GM23248 (cell line): ENCODE data around the gene GRK6. TPM values are rescaled to one million over a fixed set of nuclear protein-coding genes. Genes with fewer than 3 reads are reported as not detected.
A peak's percentile ranks its signal among the peaks of the same experiment; 100 is the strongest.

ENCODE experiments used
- DNase-seq: peaks from one replicate; pipeline ENCODE4 v3.0.0-alpha.2; 2015
- H2AFZ ChIP-seq: fragments of 200-600 bp; sonication (generic); 2 replicates; pipeline ENCODE4 v1.6.1; 2016; ENCODE audit warnings: antibody characterized with exemption
- H3F3A ChIP-seq: fragments of 200-600 bp; sonication (generic); 2 replicates; pipeline ENCODE4 v1.6.1; 2016; ENCODE audit warnings: mild to moderate bottlenecking, antibody characterized with exemption, mixed run types; ENCODE audit not compliant: insufficient read depth
- H3K27ac ChIP-seq: fragments of 200-600 bp; sonication (generic); 2 replicates; pipeline ENCODE4 v1.5.1; 2016; ENCODE audit warnings: mild to moderate bottlenecking
- H3K27me3 ChIP-seq: fragments of 200-600 bp; sonication (generic); replicated peaks from 2 replicates; pipeline ENCODE4 v1.6.1; 2016; ENCODE audit warnings: mild to moderate bottlenecking; ENCODE audit not compliant: insufficient read depth
- H3K36me3 ChIP-seq: fragments of 200-600 bp; sonication (generic); 2 replicates; pipeline ENCODE4 v1.6.1; 2016; ENCODE audit warnings: low read depth, mild to moderate bottlenecking
- H3K4me1 ChIP-seq: fragments of 200-600 bp; sonication (generic); 2 replicates; pipeline ENCODE4 v1.6.1; 2016; ENCODE audit warnings: mild to moderate bottlenecking; ENCODE audit not compliant: insufficient read depth
- H3K4me2 ChIP-seq: fragments of 200-600 bp; sonication (generic); one replicate; pipeline ENCODE4 v1.6.1; 2016; ENCODE audit warnings: mild to moderate bottlenecking; ENCODE audit not compliant: unreplicated experiment
- H3K4me3 ChIP-seq: fragments of 200-600 bp; sonication (generic); 2 replicates; pipeline ENCODE4 v1.5.1; 2016; ENCODE audit warnings: mild to moderate bottlenecking
- H3K79me2 ChIP-seq: fragments of 200-600 bp; sonication (generic); 2 replicates; pipeline ENCODE4 v1.6.1; 2016; ENCODE audit warnings: mild to moderate bottlenecking; ENCODE audit not compliant: insufficient read depth
- H3K9ac ChIP-seq: fragments of 200-600 bp; sonication (generic); 2 replicates; pipeline ENCODE4 v1.6.1; 2016; ENCODE audit warnings: mild to moderate bottlenecking
- H3K9me2 ChIP-seq: fragments of 200-600 bp; sonication (generic); 2 replicates; pipeline ENCODE4 v1.6.1; 2016; ENCODE audit warnings: mixed run types, mild to moderate bottlenecking, moderate library complexity; ENCODE audit not compliant: insufficient read depth
- H3K9me3 ChIP-seq: fragments of 200-600 bp; sonication (generic); one replicate; pipeline ENCODE4 v1.6.1; 2017; ENCODE audit warnings: low read depth
- H4K20me1 ChIP-seq: fragments of 200-600 bp; sonication (generic); 2 replicates; pipeline ENCODE4 v1.6.0; 2016; ENCODE audit not compliant: insufficient read depth
- EZH2 ChIP-seq: fragments of 200-600 bp; sonication (generic); IDR thresholded peaks from 2 replicates; pipeline ENCODE4 v1.6.1; 2018; ENCODE audit warnings: antibody characterized with exemption, mild to moderate bottlenecking; ENCODE audit not compliant: insufficient read depth, poor library complexity, severe bottlenecking
- EZH2phosphoT487 ChIP-seq: fragments of 200-600 bp; sonication (generic); IDR thresholded peaks from 2 replicates; pipeline ENCODE4 v1.6.1; 2018; ENCODE audit warnings: antibody characterized with exemption, moderate library complexity, mild to moderate bottlenecking, low read depth; ENCODE audit not compliant: insufficient read depth
- WGBS, 2 experiments: methylation state at CpG; one replicate each; pipeline ENCODE4 v1.1.6; 2015 to 2017; ENCODE audit warnings: low lambda C conversion rate in 2 of 2, low coverage in 1 of 2; ENCODE audit errors: missing lambda C conversion rate in 2 of 2; 5-methylcytosine and 5-hydroxymethylcytosine counted together
- in situ Hi-C: fragments of 300-500 bp; cut with MboI; formaldehyde crosslinking; loops from 2 replicates; pipeline ENCODE4 v1.15.0; 2020
- polyA plus RNA-seq: library from polyadenylated mRNA; unstranded; fragments of >200 nt; fragmentation: Nextera tagmentation; extraction: Ambion mirVana; gene quantifications from 2 replicates; pipeline ENCODE4 v1.2.1, GENCODE V29; 2016
- total RNA-seq: library from RNA; depleted of rRNA; stranded (reverse); fragments of >200 nt; shearing (Covaris generic); gene quantifications from 2 replicates; pipeline ENCODE4 v1.2.3, GENCODE V29; 2014

Gene GRK6
- total and polyA plus RNA-seq, 2 experiments from 2014 or later, result 7.7 to 30.4 TPM

GRCh38 chr5:177457852-177458681, 31.6 kb downstream of the GRK6 start:
- TF ChIP-seq EZH2phosphoT487 (no peak), EZH2 (no peak)
- Histone ChIP-seq H4K20me1 (0 out of 2 replicates have a peak, but pooled peaks cover 13% of the 10 kb centered on the region), H3K9me2 (no peaks in the 10 kb centered on the region), H3K79me2 (peaks cover 16% of the 10 kb centered on the region), H3K4me1 (0 out of 2 replicates have a peak, but pooled peaks cover 10% of the 10 kb centered on the region), H2AFZ (no peak overlapping the region), H3K36me3 (peaks cover 13% of the 10 kb centered on the region), H3K27ac (peak overlapping the region; percentile 72), H3K9me3 (no peaks in the 10 kb centered on the region), H3K27me3 (no peaks in the 10 kb centered on the region), H3F3A (peaks cover 27% of the 10 kb centered on the region), H3K4me3 (no peak overlapping the region), H3K9ac (peak overlapping the region; percentile 51; the same call in 1 of the 2 replicates), H3K4me2 (no peak overlapping the region)
- in situ Hi-C loops, result loop anchor here (10.0 kb wide), 1 partner anchor 63 kb away; no protein-coding TSS in a partner anchor
- no peak for DNase-seq
- WGBS, 2 experiments, result 81 to 85% methylated on average over 17 of the region's 20 CpGs

- no peak overlapping the region for H3K4me3 ChIP-seq
- no peak overlapping the region for H3K4me2 ChIP-seq
- no peaks in the 10 kb centered on the region for H3K9me3 ChIP-seq
- in situ Hi-C loops, result loop anchor here (10.0 kb wide), 1 partner anchor 64 kb away; no protein-coding TSS in a partner anchor
- 0 out of 2 replicates have a peak, but pooled peaks cover 13% of the 10 kb centered on the region for H4K20me1 ChIP-seq
- no peak overlapping the region for H3K27ac ChIP-seq
- H3K27me3 ChIP-seq, result no peaks in the 10 kb centered on the region
- peak; percentile 70 for DNase-seq
- H3F3A ChIP-seq, result peaks cover 35% of the 10 kb centered on the region
- no peaks in the 10 kb centered on the region for H3K9me2 ChIP-seq
- no peak overlapping the region for H3K9ac ChIP-seq
- H2AFZ ChIP-seq, result no peak overlapping the region
- H3K4me1 ChIP-seq, result 0 out of 2 replicates have a peak, but pooled peaks cover 10% of the 10 kb centered on the region
- TF ChIP-seq EZH2phosphoT487 (no peak), EZH2 (no peak)
- H3K79me2 ChIP-seq, result peaks cover 24% of the 10 kb centered on the region
- WGBS, 2 experiments, result 75 to 76% methylated on average over 10 to 14 of the region's 14 CpGs
- H3K36me3 ChIP-seq, result peaks cover 19% of the 10 kb centered on the region
These were observed 32.5 kb downstream of the GRK6 start for GRCh38 chr5:177458912-177459350.

- Histone ChIP-seq H4K20me1 (0 out of 2 replicates have a peak, but pooled peaks cover 13% of the 10 kb centered on the region), H3K27ac (no peak overlapping the region), H3K36me3 (peaks cover 19% of the 10 kb centered on the region)
These were observed 32.9 kb downstream of the GRK6 start for GRCh38 chr5:177459357-177459756.

GRCh38 chr5:177459819-177460628, 33.5 kb downstream of the GRK6 start:
- Histone ChIP-seq H3K9ac (no peak overlapping the region), H3K9me2 (no peaks in the 10 kb centered on the region), H3K4me3 (no peak overlapping the region), H3K9me3 (no peaks in the 10 kb centered on the region), H3K27me3 (no peaks in the 10 kb centered on the region), H3F3A (peaks cover 35% of the 10 kb centered on the region), H3K27ac (no peak overlapping the region), H3K4me2 (no peak overlapping the region), H3K4me1 (0 out of 2 replicates have a peak, but pooled peaks cover 10% of the 10 kb centered on the region), H3K36me3 (peaks cover 22% of the 10 kb centered on the region), H3K79me2 (peaks cover 24% of the 10 kb centered on the region), H4K20me1 (0 out of 2 replicates have a peak, but pooled peaks cover 13% of the 10 kb centered on the region), H2AFZ (no peak overlapping the region)
- TF ChIP-seq EZH2, result no peak
- TF ChIP-seq EZH2phosphoT487, result no peak
- WGBS, 2 experiments, result 90 to 96% methylated on average over 25 to 28 of the region's 28 CpGs
- DNase-seq, result no peak
- in situ Hi-C loops, result loop anchor here (10.0 kb wide), 1 partner anchor 65 kb away; no protein-coding TSS in a partner anchor

More at GRCh38 chr5:177459357-177459756, 32.9 kb downstream of the GRK6 start:
- H3K27me3 ChIP-seq, result no peaks in the 10 kb centered on the region
- H3K4me1 ChIP-seq, result 0 out of 2 replicates have a peak, but pooled peaks cover 10% of the 10 kb centered on the region
- no peaks in the 10 kb centered on the region for H3K9me2 ChIP-seq
- H3F3A ChIP-seq, result peaks cover 35% of the 10 kb centered on the region
- 87% methylated on average over 11 of the region's 11 CpGs; no CpG with 5 or more reads in 1 of the 2 experiments for WGBS, 2 experiments
- no peak overlapping the region for H3K4me2 ChIP-seq
- no peak overlapping the region for H2AFZ ChIP-seq
- H3K79me2 ChIP-seq, result peaks cover 24% of the 10 kb centered on the region
- no peak overlapping the region for H3K9ac ChIP-seq
- no peaks in the 10 kb centered on the region for H3K9me3 ChIP-seq
- no peak overlapping the region for H3K4me3 ChIP-seq
- in situ Hi-C loops, result loop anchor here (10.0 kb wide), 1 partner anchor 65 kb away; no protein-coding TSS in a partner anchor
- no peak for DNase-seq
- no peak for TF ChIP-seq EZH2phosphoT487
- TF ChIP-seq EZH2, result no peak
